NCI-H2107 treated with DMSO at 0.1 percent for 48 hours (cell line): ENCODE results near the gene WDR70.
"Not testable (repeated sequence)": the region's sequence is repeated elsewhere in the genome, so short reads cannot be mapped to it uniquely, and the experiment has no call there.

ENCODE experiments used
- DNase-seq: peaks from one replicate; lab custom pipeline; 2025; ENCODE audit not compliant: unreplicated experiment; lab: John Stamatoyannopoulos, UW

The WDR70 gene

DNA sequence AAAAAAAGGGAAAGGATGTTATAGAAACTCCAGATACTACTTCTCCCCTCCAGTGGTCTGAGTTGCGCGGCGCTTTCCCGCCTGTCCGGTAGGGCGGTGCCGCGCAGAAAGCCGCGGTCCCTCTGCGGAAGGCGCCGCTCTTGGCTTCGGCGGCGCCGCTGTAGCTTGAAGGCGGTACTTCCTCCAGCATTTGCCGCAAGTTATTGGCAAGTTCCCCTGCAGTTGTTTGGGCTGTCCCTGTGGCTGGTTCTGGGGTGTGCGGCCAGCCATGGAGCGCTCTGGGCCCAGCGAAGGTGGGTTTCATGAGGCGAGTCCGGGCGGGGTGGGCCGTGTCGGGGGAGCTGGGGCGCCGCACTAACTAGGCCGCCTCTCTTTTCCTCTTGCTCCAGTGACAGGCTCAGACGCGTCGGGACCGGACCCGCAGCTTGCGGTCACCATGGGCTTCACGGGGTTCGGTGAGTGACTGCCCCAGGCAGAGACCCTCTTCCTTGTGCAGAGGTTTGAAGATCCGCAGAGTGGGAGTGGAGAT is at the start of gene WDR70:
Gene WDR70 (plus strand): TSS at position 219 of the 529 bp plus-strand sequence. CDS start 50 bp downstream, at position 269.
- DNase-seq: peak; percentile 78

DNA sequence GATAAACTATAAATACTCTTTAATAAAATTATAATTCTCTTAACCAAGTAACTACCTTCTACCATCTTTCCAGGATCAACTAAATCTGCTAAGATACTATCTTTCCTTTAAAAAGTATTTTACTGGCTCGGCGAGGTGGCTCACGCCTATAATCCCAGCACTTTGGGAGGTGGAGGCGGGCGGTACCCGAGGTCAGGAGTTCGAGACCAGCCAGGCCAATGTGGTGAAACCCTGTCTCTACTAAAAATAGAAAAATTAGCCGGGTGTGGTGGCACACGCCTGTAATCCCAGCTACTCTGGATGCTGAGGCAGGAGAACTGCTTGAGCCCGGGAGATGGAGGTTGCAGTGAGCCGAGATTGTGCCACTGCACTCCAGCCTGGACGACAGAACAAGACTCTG is 44.4 kb upstream of the WDR70 start:
- not testable (repeated sequence) for DNase-seq

DNA sequence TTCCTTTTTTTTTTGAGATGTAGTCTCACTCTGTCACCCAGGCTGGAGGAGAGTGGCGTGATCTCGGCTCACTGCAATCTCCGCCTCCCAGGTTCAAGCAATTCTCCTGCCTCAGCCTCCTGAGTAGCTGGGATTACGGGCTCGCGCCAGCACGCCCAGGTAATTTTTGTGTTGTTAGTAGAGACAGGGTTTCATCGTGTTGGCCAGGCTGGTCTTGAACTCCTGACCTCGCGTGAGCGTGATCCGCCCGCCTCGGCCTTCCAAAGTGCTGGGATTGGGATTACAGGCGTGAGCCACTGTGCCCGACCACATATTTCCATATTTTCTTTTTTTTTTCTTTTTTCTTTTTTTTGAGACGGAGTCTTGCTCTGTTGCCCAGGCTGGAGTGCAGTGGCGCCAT is 36.4 kb upstream of the WDR70 start:
- not testable (repeated sequence) for DNase-seq

DNA sequence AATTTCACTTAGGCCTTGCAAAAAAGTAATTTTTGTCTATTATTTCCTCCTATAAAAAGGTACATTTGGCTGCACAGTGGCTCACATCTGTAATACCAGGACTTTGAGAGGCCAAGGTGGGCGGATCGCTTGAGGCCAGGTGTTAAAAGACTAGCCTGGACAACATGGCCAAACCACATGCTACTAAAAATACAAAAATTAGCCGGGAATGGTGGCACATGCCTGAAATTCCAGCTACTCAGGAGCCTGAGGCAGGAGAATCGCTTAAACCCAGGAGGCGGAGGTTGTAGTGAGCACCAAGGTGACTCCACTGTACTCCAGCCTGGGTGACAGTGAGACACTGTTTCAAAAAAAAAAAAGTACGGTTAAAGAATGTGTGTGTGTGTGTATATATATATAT is 24.0 kb upstream of the WDR70 start:
- DNase-seq: no peak

DNA sequence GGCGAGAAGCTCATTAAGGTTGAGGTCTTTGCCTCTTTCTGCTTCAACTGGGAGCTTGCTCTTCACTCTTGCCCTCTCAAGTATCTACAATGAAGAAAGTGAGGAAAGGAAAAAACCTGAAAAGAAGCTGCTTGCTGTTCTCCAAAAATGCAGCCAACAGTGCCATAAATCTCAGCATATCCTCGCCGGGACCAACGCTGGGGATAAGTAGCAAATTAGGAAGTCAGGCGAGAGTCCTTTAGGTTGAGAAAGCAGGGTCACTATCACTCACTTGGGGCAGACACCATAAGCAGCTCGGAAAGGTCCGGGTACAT is 8.6 kb upstream of the WDR70 start:
- no peak for DNase-seq

DNA sequence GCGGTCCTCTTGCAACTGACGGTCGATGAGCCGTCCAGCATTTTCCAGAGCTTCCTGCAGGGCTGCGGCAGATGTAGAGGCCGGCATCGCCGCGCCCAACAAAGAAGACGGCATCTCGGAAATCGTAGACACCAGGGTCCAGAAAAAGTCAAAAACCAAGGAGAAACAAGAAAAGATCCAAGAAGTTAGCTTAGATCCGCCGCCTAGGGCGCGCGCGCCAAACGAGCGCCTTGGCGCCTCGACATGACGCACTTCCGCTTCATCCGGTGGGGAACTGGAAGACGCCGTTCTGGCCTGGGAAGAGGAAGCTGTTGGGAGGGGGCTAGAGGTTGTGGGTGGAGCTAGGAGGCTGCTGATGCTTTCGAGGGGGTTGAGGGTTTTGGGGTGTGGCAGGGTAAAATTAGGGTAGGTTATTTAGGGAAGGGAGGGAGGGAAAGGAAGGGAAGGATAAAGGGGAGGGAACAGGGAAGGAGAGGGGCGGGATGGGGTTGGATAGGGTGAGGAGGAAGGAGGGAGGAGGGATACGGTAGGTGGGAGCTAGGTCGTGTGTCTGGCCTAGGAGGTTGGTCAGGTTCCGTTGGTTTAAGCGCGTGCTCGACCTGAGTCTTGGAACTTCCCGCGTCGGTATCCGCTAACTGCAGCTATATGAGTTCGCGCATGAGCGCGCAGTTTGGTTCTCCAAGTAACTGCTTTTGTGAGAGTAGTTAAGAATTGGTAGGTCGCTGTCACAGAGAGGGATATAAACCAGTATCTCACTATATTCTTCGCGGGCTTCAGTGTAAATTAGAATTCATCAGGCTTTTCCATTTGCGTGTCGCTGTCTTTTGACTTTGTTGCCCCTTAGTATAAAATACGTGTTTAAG is 8.0 kb upstream of the WDR70 start, which contains the start of gene NUP155:
Gene NUP155 (minus strand): TSS at position 243 of the 863 bp plus-strand sequence. CDS start 129 bp downstream, at position 114.
- DNase-seq: peak; percentile 97

DNA sequence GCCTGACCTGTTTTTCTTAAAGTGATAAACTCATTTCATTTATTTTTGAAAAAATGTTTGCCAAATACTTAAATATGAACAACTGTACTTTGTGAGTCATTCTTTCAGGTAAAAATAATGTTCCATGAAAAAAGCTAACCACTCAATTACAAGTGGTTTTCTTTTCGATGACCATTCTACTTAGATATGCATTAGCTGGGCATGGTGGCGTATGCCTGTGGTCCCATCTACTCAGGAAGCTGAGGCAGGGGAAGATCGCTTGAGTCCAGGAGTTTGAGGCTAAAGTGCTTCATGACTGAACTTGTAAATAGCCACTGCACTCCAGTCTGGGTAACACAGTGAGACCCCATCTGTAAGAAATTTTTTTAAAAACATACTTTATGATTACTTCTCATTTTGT is 4.0 kb upstream of the WDR70 start:
- no peak for DNase-seq

DNA sequence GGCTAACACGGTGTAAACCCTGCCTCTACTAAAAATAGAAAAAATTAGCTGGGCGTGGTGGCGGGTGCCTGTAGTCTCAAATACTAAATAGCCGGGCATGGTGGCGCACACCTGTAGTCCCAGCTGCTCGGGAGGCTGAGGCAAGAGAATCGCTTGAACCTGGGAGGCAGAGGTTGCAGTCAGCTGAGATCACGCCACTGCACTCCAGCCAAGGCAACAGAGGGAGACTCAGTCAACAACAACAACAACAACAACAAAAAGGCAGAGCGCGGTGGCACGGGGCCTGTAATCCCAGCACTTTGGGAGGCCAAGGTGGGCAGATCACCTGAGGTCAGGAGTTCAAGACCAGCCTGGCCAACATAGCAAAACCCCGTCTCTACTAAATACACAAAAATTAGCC is 1.1 kb upstream of the WDR70 start:
- not testable (repeated sequence) for DNase-seq

DNA sequence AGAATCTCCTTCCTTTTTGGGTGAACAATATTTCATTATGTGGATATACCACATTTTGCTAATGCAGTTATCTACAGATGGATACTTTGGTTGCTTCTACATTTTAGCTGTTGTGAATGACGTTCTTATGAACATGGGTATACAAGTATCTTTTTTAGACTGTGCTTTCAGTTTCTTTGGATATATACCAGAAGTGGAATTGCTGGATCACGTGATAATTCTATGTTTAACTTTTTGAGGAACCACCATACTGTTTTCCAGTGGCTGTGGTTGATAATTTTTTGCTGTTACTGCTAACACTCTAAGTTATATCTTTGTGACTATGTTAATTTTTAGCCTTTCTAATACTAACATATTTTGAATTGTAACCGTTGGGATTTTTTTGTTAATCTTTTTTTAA is 12.5 kb downstream of the WDR70 start:
- DNase-seq: no peak

DNA sequence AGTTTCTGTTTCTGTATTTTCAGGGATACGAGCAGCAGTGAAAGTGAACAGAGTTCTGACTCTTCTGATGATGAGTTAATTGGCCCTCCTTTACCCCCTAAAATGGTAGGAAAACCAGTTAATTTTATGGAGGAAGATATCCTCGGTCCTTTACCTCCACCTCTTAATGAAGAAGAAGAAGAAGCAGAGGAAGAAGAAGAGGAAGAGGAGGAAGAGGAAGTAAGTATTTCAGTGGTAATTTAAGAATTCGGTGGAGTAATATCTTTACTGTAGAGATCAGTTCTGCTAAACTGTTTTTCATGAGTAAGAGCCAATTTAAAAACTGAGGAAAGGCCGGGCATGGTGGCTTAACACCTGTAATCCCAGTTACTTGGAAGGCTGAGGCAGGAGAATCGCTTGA is 17.2 kb downstream of the WDR70 start:
- DNase-seq: no peak

DNA sequence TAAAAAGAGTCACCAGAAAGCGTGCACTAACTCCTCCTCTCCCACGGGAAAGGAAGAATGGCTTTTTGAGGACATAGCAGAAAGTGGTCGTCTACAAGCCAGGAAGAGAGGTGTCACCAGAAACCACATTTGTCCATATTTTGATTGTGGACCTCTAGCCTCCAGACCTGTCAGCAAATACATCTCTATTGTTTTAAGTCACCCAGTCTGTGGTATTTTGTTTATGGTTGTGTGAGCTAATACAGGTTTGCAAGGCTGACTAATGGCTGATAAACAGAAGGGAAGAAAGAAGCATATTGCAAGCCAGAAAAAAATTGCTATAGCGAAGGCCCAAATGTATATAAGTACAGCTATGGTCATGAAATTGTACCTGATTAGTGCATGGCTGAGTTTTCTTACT is 21.4 kb downstream of the WDR70 start:
- DNase-seq: no peak

DNA sequence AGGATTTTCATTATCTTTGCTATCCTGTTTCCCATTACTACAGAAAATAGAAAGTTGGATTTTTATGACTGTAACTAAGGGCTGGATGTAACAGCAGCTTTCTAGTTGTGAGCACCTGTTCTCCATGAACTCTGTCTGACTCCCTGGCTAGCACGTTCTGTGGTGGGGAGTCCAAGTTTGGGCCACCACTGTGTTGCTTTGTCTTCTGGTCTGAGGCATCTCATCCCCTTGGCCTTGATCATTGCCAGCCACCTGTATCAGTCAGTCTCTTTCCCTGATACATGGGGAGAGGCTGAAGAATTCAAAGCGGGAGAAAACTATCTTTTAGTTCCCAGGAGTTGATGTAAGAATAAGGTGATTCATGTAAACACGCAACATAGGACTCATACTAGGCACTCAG is 33.4 kb downstream of the WDR70 start:
- DNase-seq: no peak

DNA sequence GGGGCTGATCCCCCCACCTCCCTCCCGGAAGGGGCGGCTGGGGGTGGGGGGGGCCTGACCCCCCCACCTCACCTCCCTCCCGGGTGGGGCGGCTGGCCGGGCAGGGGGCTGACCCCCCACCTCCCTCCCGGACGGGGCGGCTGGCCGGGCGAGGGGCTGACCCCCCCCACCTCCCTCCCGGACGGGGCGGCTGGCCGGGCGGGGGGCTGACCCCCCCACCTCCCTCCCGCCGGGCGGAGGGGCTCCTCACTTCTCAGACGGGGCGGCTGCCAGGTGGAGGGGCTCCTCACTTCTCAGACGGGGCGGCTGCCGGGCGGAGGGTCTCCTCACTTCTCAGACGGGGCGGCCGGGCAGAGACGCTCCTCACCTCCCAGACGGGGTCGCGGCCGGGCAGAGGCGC is 36.3 kb downstream of the WDR70 start:
- not testable (repeated sequence) for DNase-seq

DNA sequence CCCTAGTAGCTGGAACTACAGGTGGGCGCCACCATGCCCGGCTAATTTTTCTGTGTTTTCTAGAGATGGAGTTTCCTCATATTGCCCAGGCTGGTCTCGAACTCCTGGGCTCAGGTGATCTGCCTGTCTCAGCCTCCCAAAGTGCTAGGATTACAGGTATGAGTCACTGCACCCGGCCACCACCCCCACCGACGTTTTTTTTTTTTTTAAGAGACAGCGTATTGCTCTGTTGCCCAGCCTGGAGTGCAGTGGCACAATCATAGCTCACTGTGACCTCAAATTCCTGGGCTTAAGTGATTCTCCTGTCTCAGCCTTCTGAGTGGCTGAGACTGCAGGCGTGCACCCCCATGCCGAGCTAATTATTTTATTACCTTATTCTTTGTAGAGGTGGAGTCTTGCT is 38.2 kb downstream of the WDR70 start:
- DNase-seq: no peak

DNA sequence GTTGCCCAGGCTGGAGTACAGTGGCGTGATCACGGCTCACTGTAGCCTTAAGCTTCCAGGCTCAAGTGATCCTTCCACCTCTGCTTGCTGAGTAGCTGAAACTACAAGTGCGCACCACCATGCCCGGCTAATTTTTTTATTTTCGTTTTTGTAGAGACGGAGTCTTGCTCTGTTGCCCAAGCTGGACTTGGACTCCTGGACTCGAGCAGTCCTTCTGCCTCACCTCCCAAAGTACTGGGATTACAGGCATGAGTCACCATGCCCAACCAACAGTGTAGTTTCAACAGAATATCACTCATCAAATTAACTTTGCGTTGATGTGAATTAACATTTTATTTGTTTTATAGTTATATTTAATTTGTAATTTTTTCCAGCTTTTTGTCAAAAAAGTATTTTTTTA is 45.3 kb downstream of the WDR70 start:
- no peak for DNase-seq

DNA sequence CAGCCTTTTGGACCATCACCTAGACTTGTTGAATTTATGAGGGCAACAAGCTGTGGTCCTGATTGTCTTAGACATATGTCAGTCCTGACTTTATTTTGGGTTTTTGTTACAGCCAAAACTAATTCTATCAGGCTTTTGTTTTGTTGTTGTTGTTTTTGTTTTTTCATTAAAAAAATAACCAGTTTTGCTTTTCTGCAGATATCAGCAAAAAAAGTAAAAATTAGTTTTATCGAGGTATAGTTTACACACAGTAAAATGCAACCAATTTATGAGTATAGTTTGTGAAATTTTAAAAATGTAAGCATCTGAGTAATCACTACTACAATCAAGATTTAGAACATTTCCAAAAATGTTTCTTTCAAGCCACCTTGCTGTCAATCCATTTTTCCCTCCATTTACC is 48.9 kb downstream of the WDR70 start:
- DNase-seq: no peak

DNA sequence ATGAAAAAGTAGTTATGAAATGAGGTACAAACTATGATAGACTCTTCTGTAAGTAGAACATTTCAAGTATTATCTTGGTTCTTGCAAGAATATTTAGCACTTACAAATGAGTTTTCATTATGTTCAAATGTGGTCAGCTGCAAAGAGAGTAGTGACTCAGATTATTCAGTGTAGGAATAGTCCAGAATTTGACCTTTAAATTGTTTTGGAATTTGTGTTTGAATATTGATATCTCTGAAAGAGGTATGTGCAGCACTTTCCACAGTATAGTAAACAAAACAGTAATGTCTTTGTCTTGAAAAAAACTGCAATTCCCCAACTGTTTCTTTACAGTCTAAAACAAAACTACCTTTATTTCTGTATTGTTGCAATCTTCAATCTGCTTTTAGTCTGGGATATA is 56.1 kb downstream of the WDR70 start:
- DNase-seq: no peak

DNA sequence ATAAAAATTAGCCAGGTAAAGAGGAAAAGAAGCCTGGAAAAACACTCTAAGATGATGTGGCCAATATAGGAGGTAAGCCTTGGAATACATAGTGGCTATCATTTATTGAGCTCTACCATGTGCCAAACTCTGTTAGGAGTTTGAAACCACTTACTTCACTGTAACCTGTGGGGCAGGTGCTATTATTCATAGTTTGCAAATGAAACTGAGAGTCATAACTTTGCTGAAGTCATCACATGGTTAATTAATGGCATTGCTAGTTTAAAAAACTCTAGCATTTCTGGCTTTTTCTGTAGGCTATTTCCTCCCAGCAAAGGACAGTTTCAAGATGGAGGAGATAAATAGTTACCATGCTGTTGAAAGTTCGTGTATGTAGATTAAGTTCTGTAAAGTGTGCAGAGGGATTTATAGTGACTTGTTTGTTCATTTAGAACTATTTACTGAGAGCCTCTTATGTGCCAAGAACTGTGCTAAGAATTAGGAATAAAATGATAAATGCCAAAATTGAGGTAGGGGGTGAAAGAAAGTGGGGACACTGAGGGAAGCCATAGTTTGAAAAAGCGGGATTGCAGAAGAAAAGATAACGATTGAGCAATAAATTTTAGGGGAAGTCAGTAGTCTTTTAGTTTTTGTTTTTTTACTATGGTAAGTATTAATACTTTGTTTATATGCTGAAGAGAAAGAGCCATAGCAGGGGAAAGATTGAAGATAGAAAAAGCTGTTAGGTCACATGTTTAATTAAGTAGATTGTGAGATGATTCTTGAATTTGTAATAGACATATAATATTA is 57.2 kb downstream of the WDR70 start:
- no peak for DNase-seq

DNA sequence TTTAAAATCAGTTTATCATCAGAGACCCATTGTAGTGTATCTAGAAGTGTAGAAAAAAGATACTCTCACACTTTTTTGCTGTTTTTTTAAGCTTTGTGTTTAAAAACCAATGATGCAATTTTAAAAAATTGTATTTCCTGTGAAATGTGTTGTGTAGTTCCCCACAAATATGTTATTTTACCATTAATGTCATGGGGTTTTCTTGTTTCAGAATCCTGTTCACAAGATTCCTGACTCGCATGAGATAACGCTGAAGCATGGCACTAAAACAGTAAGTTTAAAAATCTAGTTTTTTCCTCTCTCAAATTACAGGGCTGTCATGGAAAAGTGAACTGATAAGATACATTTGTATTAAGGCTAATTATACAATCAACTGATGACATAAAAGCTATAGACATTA is 58.6 kb downstream of the WDR70 start:
- no peak for DNase-seq

DNA sequence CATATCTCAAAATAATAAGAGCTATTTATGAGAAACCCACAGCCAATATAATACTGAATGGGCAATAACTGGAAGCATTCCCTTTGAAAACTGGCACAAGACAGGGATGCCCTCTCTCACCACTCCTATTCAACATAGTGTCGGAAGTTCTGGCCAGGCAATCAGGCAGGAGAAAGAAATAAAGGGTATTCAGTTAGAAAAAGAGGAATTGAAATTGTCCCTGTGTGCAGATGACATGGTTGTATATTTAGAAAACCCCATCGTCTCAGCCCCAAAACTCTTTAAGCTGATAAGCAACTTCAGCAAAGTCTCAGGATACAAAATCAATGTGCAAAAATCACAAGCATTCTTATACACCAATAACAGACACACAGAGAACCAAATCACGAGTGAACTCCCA is 66.7 kb downstream of the WDR70 start:
- DNase-seq: not testable (repeated sequence)

DNA sequence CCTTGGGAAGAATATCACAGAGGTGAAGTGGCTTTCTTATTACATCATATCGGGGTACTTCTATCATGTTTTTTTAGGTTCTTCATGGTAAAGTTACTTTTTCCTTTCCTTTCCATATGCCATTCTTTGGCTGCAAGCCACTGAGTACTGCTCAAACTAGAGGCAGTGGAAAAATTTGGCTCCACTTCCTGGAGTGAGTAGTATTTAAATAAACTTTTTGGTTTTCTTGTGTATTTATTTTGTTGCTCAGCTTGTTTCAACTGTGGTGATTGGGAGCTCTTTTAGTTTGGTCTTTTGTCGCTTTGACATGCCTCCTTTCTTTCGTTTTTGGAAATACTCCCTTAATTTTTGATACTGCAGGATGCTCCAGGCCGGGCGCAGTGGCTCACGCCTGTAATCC is 69.8 kb downstream of the WDR70 start:
- no peak for DNase-seq

DNA sequence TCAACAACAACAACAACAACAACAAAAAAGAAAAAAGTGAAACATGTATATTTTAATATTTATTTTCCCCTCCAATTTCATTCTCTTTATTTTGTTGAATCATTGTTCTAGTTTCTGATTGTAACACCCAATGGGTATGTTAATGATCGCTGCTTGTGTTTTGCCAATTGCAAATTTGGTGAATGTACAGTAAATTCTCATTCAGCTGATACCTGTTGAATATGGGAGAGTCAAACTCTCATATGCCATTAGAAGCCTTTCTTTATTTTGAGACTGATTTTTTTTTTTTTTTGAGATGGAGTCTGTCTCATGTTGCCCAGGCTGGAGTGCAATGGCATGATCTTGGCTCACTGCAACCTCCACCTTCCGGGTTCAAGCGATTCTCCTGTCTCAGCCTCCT is 72.9 kb downstream of the WDR70 start:
- DNase-seq: not testable (repeated sequence)
